Measurements from ENCODE around the gene COLEC12.
A peak's percentile ranks its signal among the peaks of the same experiment; 100 is the strongest.

The COLEC12 gene

GRCh38 chr18:500632-501405 is at the start of gene COLEC12:
TSS of gene COLEC12 (minus strand) at chr18:500701. CDS start at chr18:500514, 187 bp downstream.
- DNase-seq (ENCODE audit: low read depth), result no peak

GRCh38 chr18:549967-550366 is 49.5 kb upstream of the COLEC12 start:
- DNase-seq (ENCODE audit: low read depth), result no peak

- no peak for DNase-seq (ENCODE audit: low read depth)
Observed at GRCh38 chr18:543447-544078, 43.1 kb upstream of the COLEC12 start.

GRCh38 chr18:533995-534601 is 33.6 kb upstream of the COLEC12 start:
- DNase-seq (ENCODE audit: low read depth), result no peak

- no peak for DNase-seq (ENCODE audit: low read depth)
Observed at GRCh38 chr18:532632-533031, 32.1 kb upstream of the COLEC12 start.

- DNase-seq (ENCODE audit: low read depth), result no peak
Observed at GRCh38 chr18:532018-532417, 31.5 kb upstream of the COLEC12 start.

- no peak for DNase-seq (ENCODE audit: low read depth)
Observed at GRCh38 chr18:527146-527545, 26.6 kb upstream of the COLEC12 start.

GRCh38 chr18:526681-527080 is 26.2 kb upstream of the COLEC12 start:
- DNase-seq (ENCODE audit: low read depth), result no peak

- peak; percentile 59 for DNase-seq (ENCODE audit: low read depth)
Observed at GRCh38 chr18:525036-525797, 24.7 kb upstream of the COLEC12 start.

GRCh38 chr18:524466-524865 is 24.0 kb upstream of the COLEC12 start:
- peak; percentile 65 for DNase-seq (ENCODE audit: low read depth)

GRCh38 chr18:523561-523960 is 23.1 kb upstream of the COLEC12 start:
- DNase-seq (ENCODE audit: low read depth), result no peak

GRCh38 chr18:519019-519879 is 18.7 kb upstream of the COLEC12 start:
- DNase-seq (ENCODE audit: low read depth), result no peak

GRCh38 chr18:518081-518480 is 17.6 kb upstream of the COLEC12 start:
- no peak for DNase-seq (ENCODE audit: low read depth)

- no peak for DNase-seq (ENCODE audit: low read depth)
Observed at GRCh38 chr18:515838-516237, 15.3 kb upstream of the COLEC12 start.

GRCh38 chr18:515156-515815 is 14.8 kb upstream of the COLEC12 start:
- no peak for DNase-seq (ENCODE audit: low read depth)

- DNase-seq (ENCODE audit: low read depth), result no peak
Observed at GRCh38 chr18:513826-514530, 13.5 kb upstream of the COLEC12 start.

GRCh38 chr18:512957-513356 is 12.5 kb upstream of the COLEC12 start:
- no peak for DNase-seq (ENCODE audit: low read depth)

- DNase-seq (ENCODE audit: low read depth), result no peak
Observed at GRCh38 chr18:508835-509234, 8.3 kb upstream of the COLEC12 start.

- no peak for DNase-seq (ENCODE audit: low read depth)
Observed at GRCh38 chr18:507636-508035, 7.1 kb upstream of the COLEC12 start.

- no peak for DNase-seq (ENCODE audit: low read depth)
Observed at GRCh38 chr18:506801-507200, 6.3 kb upstream of the COLEC12 start.
